DMS79 (cell line): ENCODE measurements around the gene RTCB.

Experiments
- DNase-seq: peaks from one replicate; lab custom pipeline; 2025; lab: John Stamatoyannopoulos, UW

RTCB gene

GRCh38 chr22:32411829-32412592, at the start of gene RTCB:
Gene RTCB, minus strand, starts transcription at chr22:32412247. Its CDS starts 91 bp downstream, at chr22:32412156.
- peak; percentile 24 for DNase-seq

GRCh38 chr22:32457031-32457430, 45.0 kb upstream of the RTCB start:
- no peak for DNase-seq

- DNase-seq = peak; percentile 80
Measured at GRCh38 chr22:32448980-32449379, 36.9 kb upstream of the RTCB start.

- no peak for DNase-seq
Measured at GRCh38 chr22:32446321-32446720, 34.3 kb upstream of the RTCB start.

DNA sequence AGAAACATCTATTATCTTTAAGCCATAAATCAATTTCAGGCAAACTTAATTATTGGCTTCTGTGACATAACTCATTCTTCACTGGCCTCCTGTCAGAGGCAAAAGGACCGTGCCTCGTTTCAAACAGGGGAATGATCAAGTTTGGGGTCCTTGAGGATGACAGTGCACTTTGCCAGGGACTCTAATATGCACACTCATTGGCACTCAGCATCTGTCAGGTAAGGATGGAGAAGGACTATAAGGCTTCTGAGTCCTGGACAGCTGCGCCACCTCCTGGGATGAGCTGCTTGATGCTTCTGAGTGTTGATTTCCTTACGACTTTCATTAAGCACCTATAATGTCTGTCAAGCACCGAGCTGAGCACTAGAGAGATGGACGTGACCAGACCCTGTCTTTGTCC, 32.0 kb upstream of the RTCB start:
- no peak for DNase-seq

DNA sequence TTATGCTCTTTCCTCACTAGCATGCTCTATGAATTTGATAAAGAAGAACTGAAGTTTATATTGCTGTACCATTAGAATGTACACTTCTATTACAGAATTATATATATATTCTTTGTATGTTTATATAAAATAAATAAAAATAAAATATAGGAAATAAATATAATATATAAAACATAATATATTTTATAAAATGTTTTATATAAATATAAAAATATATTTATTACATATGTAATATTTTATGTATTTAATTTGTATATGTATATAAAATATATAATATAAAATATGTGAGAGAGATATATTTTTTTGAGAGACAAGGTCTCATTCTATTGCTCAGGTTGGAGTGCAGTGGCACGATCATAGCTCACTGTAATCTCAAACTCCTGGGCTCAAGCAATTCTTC, 18.3 kb upstream of the RTCB start:
- no peak for DNase-seq

DNA sequence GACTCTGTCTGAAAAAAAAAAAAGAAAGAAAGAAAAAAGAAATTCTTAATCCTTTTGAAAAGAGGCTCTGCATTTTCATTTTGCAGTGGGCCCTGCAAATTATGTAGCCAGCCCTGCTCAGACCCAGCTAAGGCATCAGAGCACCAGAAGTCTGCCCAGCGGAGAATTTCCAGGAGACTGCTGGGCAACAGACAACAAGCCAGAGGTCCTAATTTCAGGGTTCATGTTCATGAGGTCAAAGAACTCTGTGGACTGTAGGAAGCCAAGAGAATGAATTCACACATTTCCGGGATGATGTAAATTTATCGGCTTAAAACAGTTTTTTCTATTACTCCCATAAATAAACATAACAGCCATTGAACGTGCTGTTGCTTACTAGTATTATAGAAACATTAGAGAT, 14.8 kb upstream of the RTCB start:
- no peak for DNase-seq

DNA sequence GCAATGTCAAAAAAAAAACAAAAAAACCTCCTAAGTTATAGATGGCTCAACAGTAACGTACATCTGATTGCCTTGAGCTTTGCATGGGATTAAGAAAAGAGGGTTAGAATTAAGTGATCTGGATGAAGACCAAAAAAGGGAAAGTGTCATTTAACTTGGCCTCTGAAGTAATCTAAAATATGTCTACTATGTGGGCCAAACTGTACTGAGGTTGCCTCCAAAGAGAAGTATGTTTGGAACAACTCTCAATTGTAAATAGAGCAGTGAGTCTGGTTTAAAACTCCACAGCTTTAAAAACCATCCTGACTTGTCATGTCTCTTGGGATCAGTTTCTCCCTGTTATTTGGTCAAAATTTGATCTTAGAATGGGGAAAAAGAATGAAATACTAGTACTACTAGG, 11.6 kb upstream of the RTCB start:
- no peak for DNase-seq

GRCh38 chr22:32422062-32422461, 10.0 kb upstream of the RTCB start:
- DNase-seq = no peak

DNA sequence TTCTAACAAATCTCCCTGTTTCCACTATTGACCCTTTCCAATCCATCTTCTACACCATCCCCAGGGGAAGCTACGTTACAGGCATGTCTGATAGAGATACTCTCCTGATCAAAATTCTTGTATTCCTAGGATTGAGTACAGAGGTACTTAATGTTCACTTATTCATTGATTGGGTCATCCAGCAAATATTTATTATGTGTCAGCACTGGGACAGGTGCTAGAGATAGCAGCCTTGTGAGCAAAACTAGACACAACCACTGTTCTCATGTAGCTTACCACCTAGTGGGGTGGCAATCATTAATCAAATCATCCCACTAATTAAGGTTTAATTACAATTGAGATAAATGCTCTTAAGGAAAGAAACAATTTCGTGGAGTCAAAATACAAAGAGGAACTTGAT, 9.4 kb upstream of the RTCB start:
- no peak for DNase-seq

- DNase-seq = no peak
Measured at GRCh38 chr22:32417906-32418305, 5.9 kb upstream of the RTCB start.

DNA sequence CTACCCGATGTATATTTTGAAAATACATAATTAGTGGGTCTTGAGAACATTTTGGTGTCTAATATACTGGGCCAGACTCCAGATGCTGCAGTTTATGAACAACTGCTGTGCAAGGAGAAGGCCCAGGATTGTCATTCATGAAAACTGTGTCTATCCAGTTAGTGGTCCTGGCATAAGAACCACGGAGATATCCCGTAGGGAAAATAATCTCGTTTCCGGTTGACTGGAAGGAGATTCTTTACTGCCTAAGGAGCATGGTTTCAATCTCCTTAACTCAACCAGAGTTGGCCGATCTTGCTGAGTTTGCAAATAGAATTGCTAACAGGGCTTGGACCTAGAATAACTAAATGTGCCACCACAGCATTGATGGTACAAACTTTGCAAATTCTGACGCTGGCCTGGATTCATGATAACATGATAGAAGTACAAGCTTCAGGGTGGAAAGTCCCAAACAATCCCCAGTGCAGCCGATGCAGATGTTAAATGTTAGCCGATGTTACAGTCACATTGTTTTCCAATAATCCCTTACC, 4.6 kb upstream of the RTCB start:
- no peak for DNase-seq

- no peak for DNase-seq
Measured at GRCh38 chr22:32414191-32414590, 2.1 kb upstream of the RTCB start.

DNA sequence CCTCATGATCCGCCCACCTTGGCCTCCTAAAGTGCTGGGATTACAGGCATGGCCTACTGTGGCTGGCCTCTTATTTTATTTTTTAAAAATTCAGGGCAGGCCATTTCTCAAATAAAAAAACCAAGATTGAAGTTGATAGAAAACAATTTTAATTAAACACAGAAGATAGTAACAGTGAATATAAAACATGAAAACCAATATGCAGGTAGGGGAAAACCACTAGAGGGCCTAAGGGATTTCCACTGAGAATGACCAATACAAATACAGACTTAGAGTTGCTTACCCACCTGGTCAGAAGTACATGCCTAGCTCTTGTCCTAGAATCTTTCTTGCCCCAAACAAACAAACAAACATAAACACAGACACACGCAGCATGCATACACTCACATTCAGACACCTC, 1.7 kb upstream of the RTCB start:
- no peak for DNase-seq

DNA sequence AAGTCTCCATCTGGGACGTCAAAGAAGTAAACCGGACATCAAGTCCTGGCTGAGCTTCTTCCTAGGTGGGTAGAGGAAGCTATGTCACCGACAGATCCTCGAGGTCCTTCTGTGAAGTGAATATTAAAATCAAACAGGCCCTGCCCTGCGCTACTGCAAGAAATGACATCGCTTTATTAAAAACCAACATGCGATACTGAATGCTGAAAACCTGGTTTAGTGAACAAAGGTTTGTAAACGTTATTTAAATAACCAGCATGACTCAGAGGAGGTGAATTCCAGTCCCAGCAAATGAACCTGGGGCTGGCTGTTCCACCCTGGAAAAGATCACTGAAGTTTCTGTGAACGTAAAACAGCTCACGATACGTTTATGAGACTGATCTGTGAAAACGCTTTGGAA, 645 bp downstream of the RTCB start:
- DNase-seq = no peak

DNA sequence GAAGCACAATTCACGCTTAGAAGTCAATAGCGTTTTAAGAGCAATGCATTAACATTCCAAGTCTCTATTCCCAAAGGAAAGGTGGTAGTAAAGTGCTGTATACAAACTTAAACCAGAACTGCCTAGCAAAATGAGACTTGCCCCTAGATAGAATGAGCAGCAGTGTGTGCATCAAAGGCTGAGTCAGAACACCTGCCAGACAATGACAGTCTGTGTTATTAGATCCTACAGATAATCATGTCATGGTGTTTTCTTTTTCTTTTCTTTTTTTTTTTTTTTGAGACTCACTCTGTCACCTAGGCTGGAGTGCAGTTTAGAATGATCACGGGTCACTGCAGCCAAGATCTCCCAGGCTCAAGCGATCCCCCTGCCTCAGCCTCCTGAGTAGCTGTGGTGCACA, 1.6 kb downstream of the RTCB start:
- no peak for DNase-seq

- no peak for DNase-seq
Measured at GRCh38 chr22:32409977-32410376, 2.1 kb downstream of the RTCB start.

GRCh38 chr22:32407936-32408335, 4.1 kb downstream of the RTCB start:
- DNase-seq = no peak

DNA sequence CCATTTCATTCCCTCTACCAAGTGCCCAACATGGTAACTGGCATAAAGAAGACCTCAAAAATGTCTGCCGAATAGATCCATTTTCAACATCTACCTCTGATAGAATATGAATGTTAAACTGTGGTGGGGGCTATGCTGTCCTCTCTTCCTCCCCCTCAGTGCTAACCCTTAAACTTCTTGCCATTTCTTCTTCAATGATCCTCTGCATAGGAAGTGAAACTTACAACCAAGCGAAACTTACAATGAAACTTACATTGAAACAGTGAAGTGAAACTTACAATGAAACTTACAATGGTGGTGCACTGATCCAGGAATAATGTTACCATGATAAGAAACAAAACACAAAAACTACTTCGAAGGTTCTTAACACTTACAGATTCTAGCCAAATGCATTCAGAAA, 4.7 kb downstream of the RTCB start:
- no peak for DNase-seq

- no peak for DNase-seq
Measured at GRCh38 chr22:32404021-32404420, 8.0 kb downstream of the RTCB start.

GRCh38 chr22:32401486-32401885, 10.6 kb downstream of the RTCB start:
- DNase-seq = no peak

DNA sequence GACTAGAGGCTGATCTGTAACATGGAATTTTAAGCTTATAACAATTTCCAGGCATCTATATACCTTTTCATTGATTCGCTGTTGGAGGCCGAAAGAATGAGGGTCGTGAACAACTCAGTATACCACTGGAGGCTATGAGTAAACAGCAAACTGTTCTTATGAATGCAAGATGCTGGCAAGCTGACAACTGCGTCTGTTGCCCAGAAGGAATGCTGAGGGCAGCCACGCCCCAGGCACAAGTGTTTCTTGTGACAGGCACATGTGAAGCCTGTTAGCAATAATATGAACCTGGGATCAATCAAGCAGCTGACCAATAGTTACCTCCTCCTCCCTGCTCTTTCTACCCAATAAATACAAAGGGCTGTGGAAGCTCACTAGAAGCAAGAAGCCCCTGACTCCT, 15.3 kb downstream of the RTCB start:
- no peak for DNase-seq

DNA sequence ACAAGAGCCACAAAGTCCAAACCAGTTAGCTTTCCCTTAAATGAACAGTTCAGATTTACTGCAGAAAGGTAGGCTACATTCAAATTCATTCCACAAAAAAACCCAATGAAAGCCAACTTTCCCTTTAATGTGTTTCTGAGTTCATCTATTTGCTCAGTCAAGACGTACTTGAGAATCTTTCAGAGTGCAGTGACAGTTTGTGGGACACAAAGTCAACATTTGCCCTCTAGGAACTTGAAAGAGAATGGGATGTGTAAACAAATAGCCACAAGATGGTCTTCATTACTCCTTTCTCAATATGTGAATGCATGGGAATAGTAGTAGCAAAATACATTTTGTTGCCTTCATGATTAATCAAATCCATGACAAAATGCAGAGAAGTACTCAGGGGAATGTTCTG, 15.8 kb downstream of the RTCB start:
- no peak for DNase-seq

DNA sequence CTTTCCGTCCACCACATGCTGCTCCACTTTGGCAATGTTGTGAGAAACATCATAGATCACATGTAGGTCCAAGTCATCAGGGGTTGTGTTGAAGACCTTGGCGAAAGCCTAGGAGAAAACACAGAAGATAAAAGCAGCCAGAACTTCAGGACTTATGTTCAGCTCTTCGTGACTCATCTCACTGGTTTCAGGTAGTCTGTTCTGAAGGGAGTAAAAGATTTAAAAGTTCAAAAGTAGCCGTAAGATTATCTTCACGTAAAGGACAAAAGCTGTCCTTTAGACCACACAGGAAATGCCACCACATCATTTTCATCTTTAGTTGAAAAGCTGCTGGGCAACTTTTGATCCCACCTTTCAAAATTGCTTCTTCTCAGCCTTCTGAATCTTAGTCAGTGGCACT, 16.9 kb downstream of the RTCB start:
- no peak for DNase-seq
